Right atrium auricular region (tissue), 2 donors: Measurements from ENCODE around the gene TTBK2. TPM values are rescaled to one million over a fixed set of nuclear protein-coding genes. Genes with fewer than 3 reads are reported as not detected.
"Not testable (repeated sequence)": the region's sequence is repeated elsewhere in the genome, so short reads cannot be mapped to it uniquely, and the experiment has no call there.

ENCODE experiments used
- DNase-seq: peaks from one replicate; pipeline ENCODE4 v3.0.0-alpha.2; 2019; ENCODE audit warnings: low spot score
- H3K27ac ChIP-seq, 2 donors: fragments of 200-600 bp; sonication (generic); 1 replicate in 1 of 2; 2 replicates in 1 of 2; pipeline ENCODE4 v1.5.1; 2016 to 2019
- H3K27me3 ChIP-seq, 2 donors: fragments of 200-600 bp; sonication (generic); one replicate each; pipeline versions ENCODE4 v1.5.1 to v1.6.0; 2017 to 2019
- H3K36me3 ChIP-seq: fragments of 200-600 bp; sonication (generic); one replicate; pipeline ENCODE4 v1.5.1; 2016
- H3K4me1 ChIP-seq, 2 donors: fragments of 200-600 bp; sonication (generic); one replicate each; pipeline versions ENCODE4 v1.5.1 to v1.6.0; 2017 to 2019
- H3K4me3 ChIP-seq, 2 donors: fragments of 200-600 bp; sonication (generic); 1 replicate in 1 of 2; 2 replicates in 1 of 2; pipeline ENCODE4 v1.5.1; 2017 to 2019; ENCODE audit warnings: mild to moderate bottlenecking in 1 of 2, moderate library complexity in 1 of 2
- H3K9me3 ChIP-seq, 2 donors: fragments of 200-600 bp; sonication (generic); one replicate each; pipeline ENCODE4 v1.5.1; 2019
- CTCF ChIP-seq, 2 donors: fragments of 200-600 bp; sonication (generic); IDR thresholded peaks; one replicate each; pipeline ENCODE4 v1.5.1; 2019; ENCODE audit warnings: antibody characterized with exemption in 2 of 2
- total RNA-seq, 2 donors: library from RNA; depleted of rRNA; stranded (reverse); fragments of >200 nt; gene quantifications; one replicate each; pipeline ENCODE4 v1.1.0, GENCODE V29; 2016

The TTBK2 gene
- total RNA-seq, 2 donors from 2014 or later = 16.3 to 19.7 TPM

- H3K27ac ChIP-seq = no peak overlapping the region
- no peak overlapping the region for H3K4me3 ChIP-seq
- TF ChIP-seq CTCF (IDR thresholded peaks at IDR 0.05) = no peak
- DNase-seq = no peak
- no peaks in the 10 kb centered on the region for H3K27me3 ChIP-seq
- H3K9me3 ChIP-seq = no peaks in the 10 kb centered on the region
- H3K4me1 ChIP-seq = no peaks in the 10 kb centered on the region
- no peaks in the 10 kb centered on the region for H3K36me3 ChIP-seq
Measured at GRCh38 chr15:42782716-42783115, 137.9 kb downstream of the TTBK2 start.

GRCh38 chr15:42775416-42775815 lies 145.2 kb downstream of the TTBK2 start:
- no peaks in the 10 kb centered on the region for H3K9me3 ChIP-seq
- H3K4me1 ChIP-seq = peaks cover 0 to 12% of the 10 kb centered on the region in 2 donors
- peaks cover 13% of the 10 kb centered on the region for H3K36me3 ChIP-seq
- no peak for TF ChIP-seq CTCF (IDR thresholded peaks at IDR 0.05)
- no peaks in the 10 kb centered on the region for H3K27me3 ChIP-seq
- H3K27ac ChIP-seq = no peak overlapping the region
- no peak overlapping the region for H3K4me3 ChIP-seq
- no peak for DNase-seq

GRCh38 chr15:42772901-42773300 lies 147.7 kb downstream of the TTBK2 start:
- TF ChIP-seq CTCF (IDR thresholded peaks at IDR 0.05) = no peak
- DNase-seq = no peak
- Histone ChIP-seq H3K4me3 (no peak overlapping the region), H3K4me1 (peaks cover 0 to 12% of the 10 kb centered on the region in 2 donors), H3K9me3 (no peaks in the 10 kb centered on the region), H3K27me3 (no peaks in the 10 kb centered on the region), H3K27ac (no peak overlapping the region), H3K36me3 (peaks cover 13% of the 10 kb centered on the region)

GRCh38 chr15:42772144-42772543 lies 148.4 kb downstream of the TTBK2 start:
- Histone ChIP-seq H3K9me3 (no peaks in the 10 kb centered on the region), H3K27me3 (no peaks in the 10 kb centered on the region), H3K27ac (no peak overlapping the region), H3K4me3 (no peak overlapping the region), H3K4me1 (peaks cover 0 to 12% of the 10 kb centered on the region in 2 donors), H3K36me3 (peaks cover 12% of the 10 kb centered on the region)
- no peak for DNase-seq
- no peak for TF ChIP-seq CTCF (IDR thresholded peaks at IDR 0.05)

- H3K9me3 ChIP-seq = peaks cover 0 to 18% of the 10 kb centered on the region in 2 donors
- not testable (repeated sequence) for H3K36me3 ChIP-seq, H3K27ac ChIP-seq, DNase-seq, H3K4me1 ChIP-seq, H3K4me3 ChIP-seq, H3K27me3 ChIP-seq
Measured at GRCh38 chr15:42766109-42766508, 154.5 kb downstream of the TTBK2 start.

GRCh38 chr15:42764154-42764731 lies 156.3 kb downstream of the TTBK2 start:
- DNase-seq, H3K4me3 ChIP-seq, H3K4me1 ChIP-seq, H3K27ac ChIP-seq, H3K36me3 ChIP-seq, H3K27me3 ChIP-seq: not testable (repeated sequence)
- peaks cover 0 to 32% of the 10 kb centered on the region in 2 donors for H3K9me3 ChIP-seq

- DNase-seq, H3K27ac ChIP-seq, H3K36me3 ChIP-seq, H3K4me1 ChIP-seq, H3K27me3 ChIP-seq, H3K4me3 ChIP-seq: not testable (repeated sequence)
- peaks cover 0 to 32% of the 10 kb centered on the region in 2 donors for H3K9me3 ChIP-seq
Measured at GRCh38 chr15:42761813-42762212, 158.8 kb downstream of the TTBK2 start.
